DMS 273 (cell line): ENCODE results near the gene PARD3.

Source experiments
- DNase-seq: peaks from one replicate; lab custom pipeline; 2025; ENCODE audit not compliant: unreplicated experiment; lab: John Stamatoyannopoulos, UW

The PARD3 gene

GRCh38 chr10:34119456-34119855, 695.6 kb downstream of the PARD3 start:
- no peak for DNase-seq

- DNase-seq, result no peak
Measured at GRCh38 chr10:34116681-34117271, 698.3 kb downstream of the PARD3 start.

- DNase-seq, result peak; percentile 2
Measured at GRCh38 chr10:34116220-34116641, 698.9 kb downstream of the PARD3 start.

GRCh38 chr10:34114914-34115313, 700.2 kb downstream of the PARD3 start:
- no peak for DNase-seq

- no peak for DNase-seq
Measured at GRCh38 chr10:34113504-34114225, 701.4 kb downstream of the PARD3 start.

GRCh38 chr10:34112171-34112782, 702.8 kb downstream of the PARD3 start:
- no peak for DNase-seq

- no peak for DNase-seq
Measured at GRCh38 chr10:34111179-34111578, 703.9 kb downstream of the PARD3 start.

- DNase-seq, result no peak
Measured at GRCh38 chr10:34109952-34110702, 705.0 kb downstream of the PARD3 start.

GRCh38 chr10:34109495-34109894, 705.6 kb downstream of the PARD3 start:
- DNase-seq, result no peak

GRCh38 chr10:34107626-34108516, 707.2 kb downstream of the PARD3 start:
- no peak for DNase-seq

- DNase-seq, result no peak
Measured at GRCh38 chr10:34106356-34106885, 708.7 kb downstream of the PARD3 start.

- DNase-seq, result no peak
Measured at GRCh38 chr10:34104829-34105572, 710.1 kb downstream of the PARD3 start.

GRCh38 chr10:34102893-34103506, 712.1 kb downstream of the PARD3 start:
- DNase-seq, result no peak

GRCh38 chr10:34102237-34102673, 712.8 kb downstream of the PARD3 start:
- no peak for DNase-seq

- no peak for DNase-seq
Measured at GRCh38 chr10:34101001-34101400, 714.1 kb downstream of the PARD3 start.

- DNase-seq, result no peak
Measured at GRCh38 chr10:34098821-34099567, 716.1 kb downstream of the PARD3 start.

GRCh38 chr10:34097682-34098081, 717.4 kb downstream of the PARD3 start:
- no peak for DNase-seq

- no peak for DNase-seq
Measured at GRCh38 chr10:34094961-34095360, 720.1 kb downstream of the PARD3 start.
